IPS DF 6.9 (cell line): ENCODE measurements around the gene ACVR1B.

Experiments
- DNase-seq: peaks from one replicate; pipeline ENCODE4 v3.0.0-alpha.2; 2013; ENCODE audit warnings: low read depth, low spot score
- H3K27ac ChIP-seq: one replicate; pipeline ENCODE4 v1.5.1; 2013; ENCODE audit warnings: low read length, control low read depth
- H3K27me3 ChIP-seq: 2 replicates; pipeline ENCODE4 v1.6.1; 2013; ENCODE audit warnings: mild to moderate bottlenecking, low read length; ENCODE audit not compliant: control insufficient read depth, insufficient read depth
- H3K36me3 ChIP-seq: 2 replicates; pipeline ENCODE4 v1.6.1; 2013; ENCODE audit warnings: low read length; ENCODE audit not compliant: control insufficient read depth, insufficient read depth
- H3K4me1 ChIP-seq: 2 replicates; pipeline ENCODE4 v1.6.1; 2013; ENCODE audit warnings: low read length; ENCODE audit not compliant: control insufficient read depth, insufficient read depth
- H3K4me3 ChIP-seq: 2 replicates; pipeline ENCODE4 v1.5.1; 2013; ENCODE audit warnings: mild to moderate bottlenecking, low read length
- H3K9me3 ChIP-seq: 2 replicates; pipeline ENCODE4 v1.6.1; 2013; ENCODE audit warnings: low read length, inconsistent platforms; ENCODE audit not compliant: control insufficient read depth, insufficient read depth
- WGBS: extraction: QIAGEN DNeasy Blood & Tissue Kit; methylation state at CpG from one replicate; pipeline ENCODE4 v1.1.7; 2013; ENCODE audit warnings: mixed read lengths, missing lambda C conversion rate; ENCODE audit not compliant: insufficient read length, insufficient coverage; 5-methylcytosine and 5-hydroxymethylcytosine counted together

Gene ACVR1B

GRCh38 chr12:51980809-51981127 is 29.3 kb downstream of the ACVR1B start:
- no peaks in the 10 kb centered on the region for H3K27me3 ChIP-seq
- H3K36me3 ChIP-seq = peaks cover 8% of the 10 kb centered on the region; the same call in 1 of the 2 replicates
- no peaks in the 10 kb centered on the region for H3K9me3 ChIP-seq
- WGBS = no CpG with 5 or more reads among the region's 10 CpGs
- no peak for DNase-seq
- no peaks in the 10 kb centered on the region for H3K4me1 ChIP-seq
- H3K27ac ChIP-seq = no peak overlapping the region
- no peak overlapping the region for H3K4me3 ChIP-seq

GRCh38 chr12:51984657-51985056 is 33.2 kb downstream of the ACVR1B start:
- Histone ChIP-seq H3K4me1 (no peaks in the 10 kb centered on the region), H3K36me3 (peaks cover 8% of the 10 kb centered on the region; the same call in 1 of the 2 replicates)

GRCh38 chr12:51985154-51985835 is 33.8 kb downstream of the ACVR1B start:
- Histone ChIP-seq H3K4me1 (no peaks in the 10 kb centered on the region), H3K36me3 (peaks cover 8% of the 10 kb centered on the region; the same call in 1 of the 2 replicates), H3K27me3 (no peaks in the 10 kb centered on the region), H3K27ac (no peak overlapping the region), H3K9me3 (no peaks in the 10 kb centered on the region), H3K4me3 (no peak overlapping the region)
- DNase-seq = no peak
- WGBS = no CpG with 5 or more reads among the region's 9 CpGs

More at GRCh38 chr12:51984657-51985056, 33.2 kb downstream of the ACVR1B start:
- Histone ChIP-seq H3K4me3 (no peak overlapping the region), H3K27ac (no peak overlapping the region), H3K27me3 (no peaks in the 10 kb centered on the region), H3K9me3 (no peaks in the 10 kb centered on the region)
- WGBS = no CpG with 5 or more reads among the region's 6 CpGs
- DNase-seq = no peak

GRCh38 chr12:51986834-51987233 is 35.3 kb downstream of the ACVR1B start:
- Histone ChIP-seq H3K4me3 (no peak overlapping the region), H3K36me3 (peaks cover 8% of the 10 kb centered on the region; the same call in 1 of the 2 replicates), H3K27ac (no peak overlapping the region)

GRCh38 chr12:51992246-51992645 is 40.7 kb downstream of the ACVR1B start:
- DNase-seq = no peak
- Histone ChIP-seq H3K27me3 (no peaks in the 10 kb centered on the region), H3K4me1 (no peaks in the 10 kb centered on the region), H3K4me3 (no peak overlapping the region), H3K9me3 (no peaks in the 10 kb centered on the region), H3K36me3 (no peaks in the 10 kb centered on the region; the same call in 1 of the 2 replicates), H3K27ac (no peak overlapping the region)
- no CpG with 5 or more reads among the region's 5 CpGs for WGBS

More at GRCh38 chr12:51986834-51987233, 35.3 kb downstream of the ACVR1B start:
- no peak for DNase-seq
- WGBS = no CpG with 5 or more reads among the region's 8 CpGs
- Histone ChIP-seq H3K9me3 (no peaks in the 10 kb centered on the region), H3K4me1 (no peaks in the 10 kb centered on the region), H3K27me3 (no peaks in the 10 kb centered on the region)

GRCh38 chr12:51994539-51994820 is 43.0 kb downstream of the ACVR1B start:
- H3K27ac ChIP-seq = no peak overlapping the region
- WGBS = no CpG with 5 or more reads among the region's 17 CpGs
- no peaks in the 10 kb centered on the region for H3K27me3 ChIP-seq
- no peaks in the 10 kb centered on the region for H3K4me1 ChIP-seq
- DNase-seq = no peak
- H3K36me3 ChIP-seq = no peaks in the 10 kb centered on the region; the same call in 1 of the 2 replicates
- no peaks in the 10 kb centered on the region for H3K9me3 ChIP-seq
- no peak overlapping the region for H3K4me3 ChIP-seq

- Histone ChIP-seq H3K36me3 (no peaks in the 10 kb centered on the region; the same call in 1 of the 2 replicates), H3K4me1 (no peaks in the 10 kb centered on the region), H3K4me3 (no peak overlapping the region), H3K27me3 (no peaks in the 10 kb centered on the region), H3K9me3 (no peaks in the 10 kb centered on the region), H3K27ac (no peak overlapping the region)
- DNase-seq = no peak
- WGBS = 100% methylated on average over 1 of the region's 4 CpGs
These were observed 43.5 kb downstream of the ACVR1B start for GRCh38 chr12:51994959-51995358.

- H3K4me3 ChIP-seq = no peak overlapping the region
- H3K9me3 ChIP-seq = no peaks in the 10 kb centered on the region
- H3K4me1 ChIP-seq = no peaks in the 10 kb centered on the region
- no peaks in the 10 kb centered on the region; the same call in 1 of the 2 replicates for H3K36me3 ChIP-seq
- no peak for DNase-seq
- WGBS = no CpG with 5 or more reads among the region's 5 CpGs
- H3K27ac ChIP-seq = no peak overlapping the region
- H3K27me3 ChIP-seq = no peaks in the 10 kb centered on the region
These were observed 45.6 kb downstream of the ACVR1B start for GRCh38 chr12:51997136-51997535.

GRCh38 chr12:52003016-52003550 is 51.6 kb downstream of the ACVR1B start:
- no peaks in the 10 kb centered on the region for H3K9me3 ChIP-seq
- peaks cover 5% of the 10 kb centered on the region; the same call in 1 of the 2 replicates for H3K4me1 ChIP-seq
- no peak overlapping the region for H3K4me3 ChIP-seq
- no peak overlapping the region for H3K27ac ChIP-seq
- H3K27me3 ChIP-seq = peaks cover 25% of the 10 kb centered on the region
- no CpG with 5 or more reads among the region's 8 CpGs for WGBS
- H3K36me3 ChIP-seq = no peaks in the 10 kb centered on the region
- no peak for DNase-seq

- no CpG with 5 or more reads among the region's 6 CpGs for WGBS
- no peak overlapping the region for H3K4me3 ChIP-seq
- no peaks in the 10 kb centered on the region for H3K36me3 ChIP-seq
- no peak overlapping the region for H3K27ac ChIP-seq
- peaks cover 28% of the 10 kb centered on the region for H3K27me3 ChIP-seq
- H3K9me3 ChIP-seq = no peaks in the 10 kb centered on the region
- no peak for DNase-seq
- peaks cover 5% of the 10 kb centered on the region; the same call in 1 of the 2 replicates for H3K4me1 ChIP-seq
These were observed 52.1 kb downstream of the ACVR1B start for GRCh38 chr12:52003591-52003990.
